Activated CD4-positive, alpha-beta T cell treated with anti-CD3 and anti-CD28 coated beads, Interleukin-2, amount 50 U/mL, for 16 hours (primary cell): Measurements from ENCODE around the gene CYSTM1.

Experiments
- DNase-seq: peaks from one replicate; pipeline ENCODE4 v3.0.0-alpha.2; 2020

CYSTM1 gene, protein sequence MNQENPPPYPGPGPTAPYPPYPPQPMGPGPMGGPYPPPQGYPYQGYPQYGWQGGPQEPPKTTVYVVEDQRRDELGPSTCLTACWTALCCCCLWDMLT

DNA sequence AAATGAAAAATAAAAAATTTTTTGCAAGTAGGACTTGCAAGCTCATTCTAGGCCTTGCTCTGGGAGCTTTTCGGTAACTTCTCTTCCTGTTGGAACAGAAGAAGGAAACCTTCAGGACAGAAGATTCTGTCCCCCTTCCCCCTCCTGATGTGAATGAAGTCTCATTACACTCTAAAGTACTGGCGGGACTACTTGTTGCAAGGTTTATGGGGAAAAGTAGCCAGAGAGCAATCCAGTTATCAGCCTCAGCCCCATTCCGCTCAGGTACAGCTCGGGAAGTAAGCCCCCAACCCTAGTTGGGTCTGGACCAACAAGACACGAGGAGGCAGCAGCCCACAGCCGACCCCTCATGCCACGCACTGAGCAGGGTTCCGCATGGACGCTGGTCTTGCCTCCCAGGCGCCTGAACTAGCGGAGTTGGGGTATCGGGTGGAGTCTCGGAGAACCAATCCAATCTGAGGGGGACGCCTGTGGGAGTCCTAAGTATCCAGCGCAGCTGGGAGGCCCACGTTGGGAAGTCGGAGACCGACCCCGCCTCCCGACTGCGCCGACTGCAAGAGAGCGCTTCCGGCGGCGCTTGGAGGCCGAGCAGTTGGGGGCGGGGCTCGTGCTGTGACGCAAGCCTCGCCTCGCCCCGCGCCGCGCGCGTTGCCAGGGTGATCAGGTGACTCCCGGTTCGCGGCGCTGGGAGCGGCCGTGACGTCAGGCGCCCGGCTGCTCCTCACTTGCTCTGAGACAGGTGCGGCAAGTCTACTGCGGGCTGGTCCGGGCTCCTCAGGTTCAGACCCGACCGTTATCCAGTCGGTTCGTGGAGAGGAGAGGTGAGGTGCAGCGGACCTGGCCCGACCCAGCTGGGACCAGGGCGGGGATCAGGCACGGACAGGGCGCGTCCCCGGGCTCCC, at the start of gene CYSTM1:
Gene CYSTM1 (plus strand): TSS at position 724 of the 902 bp plus-strand sequence. CDS start 19,278 bp downstream, outside the sequence.
- DNase-seq = peak; percentile 96

DNA sequence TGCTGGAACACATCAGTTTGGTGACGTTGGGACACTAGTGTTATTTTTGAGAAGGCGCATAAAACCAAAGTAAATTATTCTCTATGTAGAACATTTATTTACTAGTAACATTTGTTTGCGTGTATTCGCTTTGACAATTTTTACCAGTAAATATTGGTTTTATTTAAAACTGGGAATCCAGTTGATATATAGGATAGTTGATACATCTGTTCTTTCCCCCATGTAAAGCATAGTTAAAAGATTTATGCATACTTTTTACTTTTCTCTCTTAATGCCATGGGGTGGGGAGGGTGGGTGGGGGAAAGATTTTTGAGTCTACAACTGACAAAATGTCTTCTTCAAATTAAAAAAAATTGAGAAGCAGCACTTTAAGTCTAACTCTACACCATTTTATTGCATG, 49.4 kb upstream of the CYSTM1 start, which contains the start of gene IGIP:
Gene IGIP (plus strand): TSS at position 301 of the 400 bp plus-strand sequence. CDS start 2,540 bp downstream, outside the sequence.
- DNase-seq = no peak

DNA sequence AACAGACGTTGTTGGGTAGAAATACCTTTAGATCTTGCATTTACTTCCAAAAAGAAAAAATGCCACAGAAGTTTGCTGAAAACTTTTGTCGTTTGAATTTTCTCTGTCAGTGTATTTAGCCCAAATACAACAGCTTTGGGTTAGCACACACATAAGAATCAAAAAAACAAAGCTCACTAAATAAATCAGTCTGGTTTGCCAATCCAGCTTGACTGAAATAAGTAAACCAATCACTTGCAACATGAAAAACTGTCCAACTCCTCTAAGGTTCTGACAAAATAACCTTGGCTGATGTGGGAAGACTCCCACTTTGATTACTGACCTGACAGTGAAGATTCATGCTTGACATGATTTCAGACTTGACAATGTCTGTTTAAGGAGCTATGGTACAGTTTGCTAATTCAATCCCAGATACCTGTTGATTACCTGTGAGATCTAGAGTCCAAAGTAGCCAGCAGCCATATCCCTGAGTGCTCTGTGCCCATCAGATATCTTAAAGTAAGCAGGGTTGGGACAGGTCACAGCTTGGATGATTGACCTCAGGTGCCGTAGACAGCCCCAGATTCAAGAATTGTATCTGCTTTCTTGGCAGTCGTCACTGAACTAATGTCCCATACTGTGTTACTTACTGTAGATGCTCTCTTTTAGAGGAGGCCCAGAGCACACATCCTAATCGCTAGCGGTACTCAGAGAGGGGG, 48.5 kb upstream of the CYSTM1 start:
- DNase-seq = no peak

DNA sequence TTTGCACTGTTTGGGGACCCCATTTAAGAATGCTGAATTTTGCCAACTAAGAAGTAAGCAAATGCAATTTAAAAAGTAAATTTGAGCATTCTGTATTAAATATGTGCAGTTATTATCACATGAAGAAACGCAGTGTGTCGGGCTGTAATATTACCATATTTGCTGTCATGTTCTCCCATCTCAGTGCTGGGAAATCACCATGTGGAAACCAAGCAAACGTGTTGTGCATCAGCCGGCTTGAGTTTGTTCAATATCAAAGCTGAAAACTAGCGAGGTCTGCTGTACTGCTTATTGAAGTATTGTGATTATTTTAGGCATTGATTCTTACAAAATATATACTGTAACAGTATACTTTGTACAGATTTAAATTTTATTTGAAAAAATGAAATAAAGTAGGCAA, 46.6 kb upstream of the CYSTM1 start:
- DNase-seq = no peak

DNA sequence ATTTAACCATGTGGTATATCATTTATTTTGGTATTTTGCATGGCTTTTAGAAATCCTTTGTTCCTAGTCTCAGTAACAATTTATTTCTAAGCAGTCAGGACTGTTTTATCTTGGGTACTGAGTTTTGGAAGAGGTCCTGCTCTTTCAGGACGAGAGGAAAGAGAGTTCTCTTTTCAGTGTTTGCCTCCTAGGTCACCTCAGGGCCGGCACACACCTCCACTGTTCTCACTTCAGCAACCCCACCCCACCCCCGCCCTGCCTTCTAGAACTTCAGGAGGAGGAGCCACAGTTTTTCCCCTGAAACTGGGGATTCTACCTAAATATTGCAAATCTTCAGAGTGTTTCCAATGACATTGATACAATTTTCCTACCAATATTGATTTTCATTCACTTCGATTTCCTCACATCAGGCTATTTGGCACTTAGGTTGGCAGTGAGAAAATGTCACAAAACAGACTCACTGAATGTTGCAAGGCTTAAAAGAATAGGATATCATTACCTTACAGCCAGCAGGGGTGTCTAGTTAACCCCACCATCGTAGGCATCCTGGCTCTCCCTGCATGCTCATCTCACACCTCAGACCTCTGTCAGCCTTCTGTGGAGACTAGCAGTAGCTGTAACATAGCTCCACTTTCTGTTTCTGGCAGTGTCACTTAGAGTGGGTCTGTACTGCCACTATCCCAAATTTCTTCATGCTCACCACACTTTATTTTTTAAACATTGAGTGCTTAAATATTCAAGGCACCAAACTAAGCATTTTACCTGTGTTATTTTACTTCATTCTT, 43.8 kb upstream of the CYSTM1 start:
- no peak for DNase-seq

DNA sequence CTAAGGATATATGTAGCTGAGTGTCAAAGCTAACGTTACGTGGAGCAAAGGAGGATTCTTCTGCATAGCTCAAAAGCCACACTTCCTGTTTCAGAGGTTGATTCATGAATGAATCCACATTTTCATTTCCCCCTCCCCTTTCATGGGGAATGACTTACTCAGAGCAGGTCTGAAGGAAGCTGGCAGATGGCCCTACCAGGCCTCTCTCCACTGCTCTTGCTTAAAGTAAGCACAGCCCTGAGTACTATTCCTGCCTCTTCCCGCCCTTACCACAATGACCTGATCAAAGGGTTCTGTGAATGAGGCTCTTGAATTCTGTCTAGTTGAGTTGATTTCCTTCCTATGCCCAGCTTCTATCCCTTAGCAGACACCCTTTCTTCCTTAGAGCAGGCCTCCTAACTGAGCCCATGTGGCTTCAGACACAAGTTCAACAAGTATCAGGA, 43.0 kb upstream of the CYSTM1 start:
- DNase-seq = peak; percentile 21

DNA sequence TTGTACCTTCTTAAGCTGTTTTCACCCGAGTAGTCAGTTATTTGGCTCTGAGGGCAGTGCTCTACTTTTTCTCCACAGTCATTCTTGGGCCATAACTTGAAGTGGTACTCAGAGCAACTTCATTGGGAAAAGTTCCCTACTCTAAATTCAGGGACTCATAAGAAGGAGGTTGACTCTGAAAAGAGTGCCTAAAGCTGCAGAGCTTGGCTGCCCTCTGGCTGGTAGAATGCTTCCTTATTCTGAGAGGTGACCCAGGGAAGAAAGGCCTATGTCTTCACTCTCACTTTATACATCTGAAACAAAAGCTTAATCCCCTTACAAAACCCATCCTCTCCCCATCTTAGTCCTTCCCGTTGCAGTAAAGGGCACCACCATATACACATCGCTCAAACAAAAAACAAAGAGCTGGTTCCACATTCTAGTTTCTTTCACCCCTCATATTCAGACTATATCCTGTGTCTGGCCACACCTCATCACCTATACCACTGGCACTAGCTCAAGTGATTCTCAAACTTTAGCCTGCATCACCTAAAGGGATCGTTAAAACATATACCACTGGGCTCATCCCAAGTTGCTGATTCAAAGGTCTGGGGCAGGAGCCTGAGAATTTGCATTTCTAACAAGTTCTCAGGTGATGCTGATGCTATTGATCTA, 41.3 kb upstream of the CYSTM1 start:
- DNase-seq = no peak

DNA sequence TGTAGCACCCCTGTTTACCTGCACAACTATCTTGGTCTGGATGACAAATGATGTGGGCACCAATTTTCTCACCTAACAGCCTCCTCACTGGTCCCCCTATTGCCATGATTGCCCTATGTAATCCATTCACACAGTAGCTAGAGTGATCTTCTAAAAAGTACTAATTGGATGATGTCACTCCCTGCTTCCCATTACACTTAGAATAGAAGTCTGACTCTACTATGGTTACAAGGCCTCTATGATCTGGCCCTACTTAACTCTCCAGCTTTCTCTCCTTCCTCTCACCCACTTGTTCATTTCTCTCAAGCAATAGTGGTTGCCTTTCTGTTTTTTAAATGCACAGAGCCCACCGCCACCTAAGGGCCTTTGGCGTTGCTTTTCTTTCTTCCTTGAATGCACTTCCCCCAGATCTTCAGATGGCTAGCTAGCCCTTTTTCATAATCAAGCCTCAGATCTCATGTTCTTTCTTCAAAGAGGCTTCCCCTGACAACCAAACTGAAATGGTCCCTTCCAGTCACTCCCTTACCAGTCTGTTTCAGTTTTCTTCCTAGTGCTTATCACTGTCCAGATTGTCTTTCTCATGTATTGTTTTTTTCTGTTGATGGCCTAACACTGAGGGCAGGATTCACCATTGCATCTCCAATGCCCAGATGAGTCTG, 40.6 kb upstream of the CYSTM1 start:
- DNase-seq = no peak

DNA sequence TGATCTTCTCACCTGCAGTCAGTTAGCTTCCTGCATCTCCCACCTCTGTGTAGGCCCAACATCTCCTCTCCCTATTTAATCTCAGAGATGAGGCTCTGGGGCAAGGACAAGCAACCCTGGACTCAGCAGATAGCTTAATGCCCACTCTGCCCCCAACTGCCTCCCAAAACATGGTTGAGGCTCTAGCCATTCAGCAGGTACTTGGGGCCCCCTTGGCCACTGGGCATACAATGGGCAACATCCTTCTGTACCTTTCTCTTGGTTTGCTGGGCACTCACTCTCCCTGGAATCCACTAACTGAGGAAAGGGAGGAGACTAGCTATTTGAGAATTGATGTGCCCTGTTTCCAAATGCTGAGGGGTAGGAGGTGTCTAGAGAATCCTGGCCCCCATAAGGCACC, 39.9 kb upstream of the CYSTM1 start:
- DNase-seq = no peak

DNA sequence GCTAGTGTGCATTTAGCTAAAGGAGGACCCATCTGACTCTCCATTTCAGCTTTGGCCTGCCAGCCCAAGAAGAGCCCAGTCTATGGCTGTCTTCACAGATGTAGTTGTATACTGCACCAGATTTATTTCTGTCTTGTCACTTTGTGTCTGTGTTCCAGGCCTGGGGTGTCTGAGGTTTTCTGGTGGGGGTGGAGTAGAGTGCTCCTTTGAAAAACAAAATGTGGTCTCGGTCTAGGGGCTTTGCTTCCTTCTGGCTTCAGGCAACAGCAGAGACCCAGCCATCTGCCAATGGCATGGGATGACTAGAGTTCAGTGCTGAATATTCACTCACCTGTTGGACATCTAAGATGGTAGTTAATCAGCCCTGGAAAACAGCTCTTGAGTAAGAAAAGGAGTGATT, 38.4 kb upstream of the CYSTM1 start:
- no peak for DNase-seq

DNA sequence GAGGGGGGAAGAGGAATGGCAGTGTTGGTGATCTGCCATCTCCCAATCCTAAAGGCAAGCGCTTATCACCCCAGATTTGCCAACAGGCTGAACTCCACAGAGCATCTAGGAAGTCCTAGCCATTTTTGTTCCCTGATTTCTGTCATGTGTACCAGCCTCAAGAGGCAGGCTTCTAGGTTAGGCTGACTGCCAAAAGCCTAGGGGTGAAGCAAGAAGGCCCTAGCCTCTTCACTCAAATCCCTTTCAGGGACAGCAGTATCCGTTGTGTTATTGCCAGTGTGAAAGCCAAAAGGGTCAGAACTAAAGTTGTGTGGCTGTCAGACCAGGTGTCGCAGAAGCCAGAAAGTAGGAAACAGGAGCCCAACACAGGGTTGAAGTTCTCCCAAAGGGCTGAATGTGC, 34.6 kb upstream of the CYSTM1 start:
- no peak for DNase-seq

DNA sequence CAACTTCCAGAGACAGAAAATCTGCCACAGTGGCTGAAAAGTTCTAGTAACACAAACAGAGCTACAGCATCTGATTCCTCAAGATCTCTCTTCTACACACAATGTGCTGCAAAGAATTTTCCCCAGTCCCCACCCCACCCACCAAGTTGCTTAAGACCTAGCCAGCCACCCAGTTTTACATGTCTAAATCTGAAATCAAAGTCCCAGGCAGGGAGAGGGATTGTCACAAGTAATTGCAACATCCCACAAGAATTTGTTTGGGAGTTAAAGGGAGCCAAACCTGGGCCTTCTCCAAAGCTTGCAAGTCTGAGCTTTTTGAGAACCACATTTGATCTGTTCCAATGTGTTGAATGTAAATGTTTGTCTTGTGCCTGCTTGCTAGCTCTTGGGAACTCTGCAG, 33.7 kb upstream of the CYSTM1 start:
- DNase-seq = no peak

DNA sequence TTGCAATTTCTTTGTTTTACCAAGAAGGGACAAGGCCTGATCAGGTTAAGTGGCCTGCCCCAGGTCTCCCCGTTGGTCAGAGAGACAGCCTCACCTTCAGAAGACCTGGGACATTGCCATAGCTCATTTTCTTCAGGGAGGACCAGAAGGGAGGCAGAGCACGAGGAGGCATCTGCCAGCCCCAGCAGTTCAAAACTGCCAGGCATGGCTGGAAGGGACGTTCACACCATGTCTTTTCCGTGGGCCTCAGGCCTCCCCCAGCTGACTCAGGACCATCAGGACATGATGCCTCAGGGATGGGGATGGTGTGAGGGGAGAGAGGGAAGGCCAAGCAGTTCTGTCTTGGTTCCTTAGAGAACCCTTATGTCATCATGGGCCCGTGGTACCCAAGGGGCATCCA, 32.7 kb upstream of the CYSTM1 start:
- no peak for DNase-seq

DNA sequence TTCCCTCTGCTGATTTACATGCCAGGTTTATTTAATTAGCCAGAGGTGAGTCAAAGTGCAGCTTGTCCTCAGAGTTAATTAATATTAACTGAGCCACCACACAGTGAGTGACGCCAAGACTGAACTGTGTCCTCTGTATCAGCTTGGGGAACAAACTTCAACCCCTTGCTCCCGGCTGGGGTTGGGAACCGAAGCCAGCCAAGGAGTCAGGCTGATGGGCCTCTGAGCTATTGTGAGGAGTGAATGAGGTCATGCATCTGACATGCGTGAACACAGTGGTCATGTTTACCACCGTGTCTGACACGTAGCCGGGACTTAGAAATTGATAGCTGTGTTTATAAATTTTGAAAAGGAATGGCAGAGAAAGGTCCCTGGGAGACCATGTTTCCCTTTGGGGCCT, 32.1 kb upstream of the CYSTM1 start:
- no peak for DNase-seq

DNA sequence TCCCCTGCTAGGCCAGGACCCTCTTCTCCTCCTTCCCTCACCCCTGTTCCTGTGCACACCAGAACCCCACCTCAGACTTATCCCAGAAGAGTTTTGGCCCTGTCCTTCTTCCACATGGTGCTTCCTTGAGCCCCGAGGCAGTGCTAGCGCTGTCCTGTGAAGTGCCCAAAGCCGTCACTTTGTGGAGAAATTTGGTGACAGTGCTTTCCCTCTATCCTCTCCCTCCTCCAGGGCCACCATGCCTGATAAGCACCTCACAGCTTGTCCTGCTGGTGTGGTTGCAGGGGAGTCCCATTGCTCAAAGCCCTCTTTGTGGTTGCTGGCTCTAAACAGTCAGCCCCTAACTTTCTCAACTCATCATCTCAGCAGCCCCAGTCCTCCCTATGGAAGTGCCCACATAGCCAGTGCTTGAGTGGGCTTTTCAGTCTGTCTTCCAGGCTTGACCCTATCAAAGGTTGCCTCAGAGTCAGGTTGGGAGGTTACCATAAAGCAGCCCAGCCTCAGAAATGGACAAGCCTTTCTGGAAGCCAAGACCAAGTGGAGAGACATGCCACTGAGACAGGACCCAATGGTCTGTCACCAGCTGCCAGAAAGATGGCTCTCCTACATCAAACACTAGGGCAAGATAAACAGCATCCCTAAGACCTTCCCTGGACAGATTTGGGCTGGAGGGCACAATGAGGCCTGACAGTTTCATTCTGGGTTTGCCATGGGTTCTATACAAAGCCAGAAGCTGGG, 31.3 kb upstream of the CYSTM1 start:
- no peak for DNase-seq

DNA sequence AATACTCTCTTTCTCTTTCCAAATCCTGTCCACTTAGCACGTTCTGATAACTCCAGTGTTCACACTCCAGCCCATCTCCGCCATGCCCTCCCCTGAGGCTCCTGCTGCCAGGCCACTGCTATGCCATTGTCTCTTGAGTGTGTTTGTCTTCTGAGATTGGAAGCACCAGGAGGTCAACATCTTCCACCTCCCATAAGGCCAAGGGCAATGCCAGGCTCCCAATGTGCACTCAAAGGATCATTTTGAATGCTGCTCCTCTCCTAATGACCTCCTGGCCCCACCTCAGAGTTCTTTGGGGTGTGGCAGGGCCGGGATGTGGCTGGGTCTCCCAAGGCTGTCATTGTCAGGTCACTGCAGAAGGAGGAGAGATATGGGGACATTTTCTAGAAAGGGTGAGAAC, 29.7 kb upstream of the CYSTM1 start:
- no peak for DNase-seq

DNA sequence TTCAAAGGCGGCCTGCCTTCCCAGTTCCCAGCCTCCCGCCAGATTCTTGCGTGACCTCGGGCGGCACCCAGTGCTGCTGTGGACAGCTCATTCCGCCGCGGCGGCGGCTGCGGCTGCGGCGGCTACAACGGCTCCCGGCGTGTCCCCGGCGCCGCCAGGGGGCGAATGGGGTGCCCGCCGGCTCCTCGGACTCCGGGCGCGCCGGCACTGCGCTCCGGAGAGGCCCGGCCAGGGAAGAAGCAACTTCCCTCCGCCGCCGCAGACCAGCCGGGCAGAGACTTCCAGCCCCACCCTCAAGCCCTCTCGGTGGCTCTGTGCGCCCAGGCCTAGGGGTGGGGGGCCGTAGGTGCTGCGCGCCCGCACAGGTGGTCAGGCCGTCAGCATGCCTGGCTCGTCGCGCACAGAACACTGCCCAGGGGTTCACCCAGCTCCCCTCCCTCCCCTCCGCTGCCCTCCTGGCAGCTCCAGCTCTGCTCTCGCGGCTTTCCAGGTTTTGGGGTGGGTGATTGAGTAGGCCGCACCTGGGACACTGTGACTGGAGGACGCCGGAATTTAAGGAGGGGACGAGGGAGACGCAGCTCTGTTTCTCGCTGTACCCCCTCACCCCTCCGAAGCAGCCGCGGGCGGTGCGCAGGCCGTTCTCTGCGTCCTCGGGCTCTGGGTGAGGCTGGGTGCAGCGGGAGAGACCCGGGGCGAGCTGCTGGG, 29.0 kb upstream of the CYSTM1 start:
- DNase-seq = peak; percentile 41

DNA sequence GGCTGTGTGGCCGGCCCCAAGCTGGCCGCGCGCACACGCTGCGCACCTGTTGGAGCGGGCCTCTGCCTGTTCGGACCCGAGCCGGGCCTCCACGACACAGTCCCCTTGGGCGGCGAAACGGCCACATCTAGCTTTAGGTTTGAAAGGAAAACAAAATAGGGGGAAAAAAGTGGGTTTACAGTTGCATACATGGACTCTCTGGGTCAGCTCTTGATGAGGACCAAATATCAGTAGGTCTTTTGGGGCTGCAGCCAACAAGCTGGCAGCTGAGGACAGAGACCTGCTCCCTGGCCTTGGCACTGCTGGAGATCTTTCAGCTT, 28.5 kb upstream of the CYSTM1 start:
- DNase-seq = no peak

DNA sequence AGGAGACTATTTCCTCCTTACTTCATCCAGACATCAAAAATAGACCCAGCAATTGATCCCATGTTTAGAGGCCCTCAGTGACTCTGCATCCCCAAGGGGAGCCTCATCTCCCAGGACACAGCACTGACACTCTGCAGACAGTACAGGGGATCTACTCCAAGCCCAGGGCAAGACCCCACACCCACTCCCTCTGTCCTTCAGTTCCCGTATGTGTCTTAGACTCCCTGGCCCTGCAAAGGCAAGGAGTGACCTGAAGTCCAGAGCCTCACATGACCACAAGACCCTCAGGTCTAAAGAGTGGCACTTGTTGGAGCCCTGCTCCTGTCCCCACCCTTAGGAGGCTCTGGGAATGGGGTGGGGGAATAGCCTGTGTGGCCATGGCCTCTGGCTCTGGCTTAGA, 27.5 kb upstream of the CYSTM1 start:
- no peak for DNase-seq

DNA sequence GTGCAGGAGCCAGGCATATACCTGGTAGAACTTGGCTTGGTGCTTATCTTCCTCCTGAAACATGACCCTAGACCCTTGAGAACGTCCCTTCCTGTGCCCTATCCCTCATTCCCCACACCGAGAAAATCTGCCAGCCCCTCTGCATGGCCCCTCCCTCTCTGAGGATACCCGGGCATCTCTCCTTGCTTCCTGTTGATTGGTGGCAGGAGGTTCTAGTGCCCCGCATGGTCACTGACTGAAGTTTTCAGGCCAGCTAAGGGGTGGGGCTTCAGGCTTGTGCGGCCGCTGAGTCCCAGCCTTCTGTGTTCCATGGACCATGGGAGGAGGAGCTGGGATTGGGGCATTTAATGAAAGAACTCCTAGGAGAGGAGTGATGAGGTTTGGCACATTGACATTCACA, 26.5 kb upstream of the CYSTM1 start:
- no peak for DNase-seq

DNA sequence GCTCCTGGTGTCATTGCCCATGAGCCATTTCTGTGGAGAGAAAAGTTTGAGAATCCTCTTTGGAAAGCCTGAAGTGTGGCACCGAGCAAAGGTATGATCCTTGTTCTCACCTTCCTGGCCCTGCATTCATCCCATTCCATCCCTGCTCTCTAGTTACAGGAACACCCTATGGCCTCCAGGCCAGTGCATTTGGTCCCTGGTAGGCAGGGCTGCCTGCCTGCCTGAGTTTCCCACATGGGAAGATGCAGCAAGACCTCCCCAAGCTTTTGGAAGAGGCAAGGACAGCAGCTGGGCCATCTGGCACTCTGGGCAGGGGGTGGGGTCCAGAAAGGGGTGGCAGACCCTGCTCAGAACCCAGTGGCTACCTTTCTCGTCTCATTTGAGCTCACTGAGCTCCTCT, 24.8 kb upstream of the CYSTM1 start:
- DNase-seq = no peak
